ENCODE results near the gene ATP6AP1.

Gene ATP6AP1

DNA sequence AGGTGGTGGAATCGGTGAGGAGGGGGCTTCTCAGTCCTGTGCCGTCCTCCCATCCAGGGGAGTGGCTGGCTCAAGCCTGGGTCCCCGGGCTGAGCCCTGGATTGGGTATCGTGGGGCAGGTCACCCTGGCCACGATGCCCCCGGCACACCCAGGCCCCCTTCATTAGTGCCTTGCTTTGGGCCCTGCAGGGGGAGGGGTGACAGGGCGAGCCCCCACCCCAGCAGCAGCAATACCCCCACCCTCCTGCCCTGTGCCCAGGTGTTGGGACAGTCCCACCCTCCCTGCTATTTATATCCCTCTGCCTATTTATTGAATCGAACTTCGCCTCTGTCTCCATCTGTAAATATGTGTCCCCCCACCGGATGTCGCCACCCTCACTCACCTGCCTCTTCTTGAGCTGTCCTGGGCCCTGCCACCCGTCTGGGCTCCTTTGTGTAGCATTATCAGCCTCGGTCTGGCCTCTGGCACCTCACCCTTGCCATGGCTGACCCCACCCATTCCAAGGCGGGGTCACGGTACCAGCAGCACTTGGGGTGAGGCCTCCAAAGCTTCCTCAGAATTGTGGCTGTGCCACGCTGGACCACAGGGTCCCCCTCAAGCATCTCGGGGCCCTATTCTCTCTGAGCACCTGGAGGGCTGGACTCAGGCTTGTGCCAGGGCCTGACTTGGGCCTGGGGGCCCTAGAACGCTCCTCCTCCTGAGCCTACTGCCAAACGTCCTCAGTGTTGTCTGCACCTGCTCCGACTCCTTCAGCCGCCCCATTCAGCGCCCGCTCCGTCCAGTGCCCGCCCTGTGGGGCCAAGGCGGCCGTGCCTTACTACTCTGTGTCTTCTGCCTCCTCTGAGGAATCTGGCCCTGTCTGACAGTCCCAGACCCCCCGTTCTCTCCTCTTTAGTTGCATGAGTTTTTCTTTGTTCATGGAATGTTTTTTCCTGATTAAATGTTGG lies 44.5 kb downstream of the ATP6AP1 start:
- no peak for DNase-seq (ENCODE audit: low spot score)

DNA sequence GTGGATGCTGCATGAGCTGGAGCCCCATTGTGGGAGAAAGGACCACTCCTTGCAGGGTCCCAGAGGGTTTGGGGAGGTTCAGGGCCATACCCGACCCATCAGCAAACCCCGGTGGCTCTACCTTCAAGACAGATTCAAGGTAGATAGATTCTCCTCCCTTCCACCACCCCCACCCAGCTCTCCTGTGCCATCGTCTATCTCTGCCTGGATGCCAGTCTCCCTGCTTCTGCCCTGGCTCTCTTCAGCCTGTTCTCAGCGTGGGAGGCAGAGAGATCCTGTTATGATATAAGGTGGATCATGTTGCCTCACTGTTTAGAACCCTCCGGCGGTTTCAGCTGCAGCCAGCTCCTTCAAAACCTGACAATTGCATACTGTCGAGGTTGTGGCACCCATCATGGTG lies 45.2 kb downstream of the ATP6AP1 start:
- DNase-seq (ENCODE audit: low spot score) = no peak

DNA sequence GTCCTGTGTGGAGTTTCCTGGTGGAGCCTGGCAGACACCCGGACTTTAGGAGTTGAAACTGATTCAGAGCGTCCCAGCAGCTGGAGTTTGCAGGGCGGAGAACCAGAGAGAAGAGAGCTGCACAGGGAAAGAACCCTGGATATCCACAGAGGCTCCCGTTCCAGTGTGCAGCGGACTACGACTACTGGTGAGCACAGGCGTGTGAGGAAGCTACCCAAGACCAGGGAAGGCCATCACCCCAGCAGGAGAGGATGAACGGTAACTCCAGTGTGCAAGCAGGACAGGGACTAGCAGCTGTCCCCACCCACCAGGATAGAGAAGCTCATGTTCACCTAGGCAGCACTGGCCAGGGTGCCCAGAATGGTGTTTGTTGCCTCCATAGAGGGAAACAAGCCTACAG lies 48.3 kb downstream of the ATP6AP1 start:
- no peak for DNase-seq (ENCODE audit: low spot score)

DNA sequence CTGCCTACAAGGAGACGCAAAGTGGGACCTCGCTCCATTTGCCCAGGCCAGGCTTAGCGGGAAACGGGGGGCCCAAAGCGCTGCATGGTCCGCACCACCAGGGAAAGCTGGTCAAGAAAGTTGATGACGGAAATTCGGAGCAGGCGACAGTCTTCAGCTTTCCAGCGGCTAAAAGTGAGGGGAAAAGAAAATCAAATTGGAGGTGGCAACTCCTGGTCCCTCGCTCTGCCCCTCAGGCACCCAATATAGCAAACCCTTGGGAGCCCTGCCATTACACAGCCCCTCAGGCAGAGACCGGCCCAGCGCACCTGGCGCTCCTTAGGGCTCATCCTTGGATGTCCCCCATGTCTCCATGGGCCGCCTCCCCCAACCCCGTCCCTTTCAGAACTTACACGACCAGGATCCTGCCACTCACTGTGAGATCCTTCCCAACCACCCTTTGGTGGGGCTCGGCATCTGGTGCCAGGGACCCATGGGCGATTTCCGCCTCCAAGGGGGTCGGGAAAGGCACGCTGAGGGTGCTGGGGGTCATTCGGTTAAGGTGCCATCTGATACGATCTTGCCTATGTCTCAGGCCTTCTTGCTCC lies 49.5 kb downstream of the ATP6AP1 start:
- no peak for DNase-seq (ENCODE audit: low spot score)

DNA sequence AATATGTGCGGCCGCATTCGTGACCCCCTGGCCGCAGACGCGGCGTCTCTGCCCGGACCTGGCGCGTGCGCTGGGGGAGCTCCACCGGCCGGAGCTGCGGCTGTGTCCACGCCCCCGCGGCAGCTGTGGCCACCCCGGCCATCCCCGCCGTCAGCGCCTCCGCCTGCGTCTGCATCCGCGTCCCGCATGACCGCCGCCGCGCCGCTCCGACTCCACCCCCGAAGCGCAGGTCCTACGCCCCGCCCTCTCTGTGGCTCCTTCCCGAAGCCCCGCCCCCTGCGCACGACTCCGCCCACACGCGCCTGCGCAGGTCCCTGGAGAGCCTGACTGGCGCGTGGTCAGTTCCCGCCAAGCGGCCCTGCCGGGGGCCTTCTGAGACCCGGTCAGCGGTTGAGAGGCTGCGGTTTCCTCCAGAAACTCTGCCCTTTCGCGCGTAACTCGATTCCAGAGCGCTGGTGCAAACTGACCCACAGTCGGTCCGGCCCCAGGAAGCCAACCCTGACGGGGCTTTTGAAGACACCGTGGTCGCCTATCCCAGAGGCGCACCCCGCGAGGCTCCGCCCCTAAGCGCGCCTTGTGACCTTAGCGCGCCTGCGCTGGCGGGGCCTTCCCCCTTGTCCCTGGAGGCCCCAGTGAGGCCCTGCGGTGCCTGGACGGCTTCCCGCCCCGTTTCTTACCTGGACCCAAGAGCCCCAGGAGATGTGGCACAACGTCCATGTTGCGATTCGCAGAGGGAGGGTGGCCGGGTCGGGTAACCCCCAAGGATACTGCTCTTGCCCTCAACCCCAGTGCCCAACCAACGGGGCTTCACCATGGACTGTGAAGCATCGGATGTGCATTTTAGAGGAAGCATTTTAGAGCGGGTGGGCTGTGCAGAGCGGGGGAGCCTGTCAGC lies 50.5 kb downstream of the ATP6AP1 start, which contains the start of gene LAGE3:
LAGE3 (minus strand) TSS at position 554 of the 895 bp plus-strand sequence; CDS start at position 188, 366 bp downstream.
- DNase-seq (ENCODE audit: low spot score) = peak; percentile 89

DNA sequence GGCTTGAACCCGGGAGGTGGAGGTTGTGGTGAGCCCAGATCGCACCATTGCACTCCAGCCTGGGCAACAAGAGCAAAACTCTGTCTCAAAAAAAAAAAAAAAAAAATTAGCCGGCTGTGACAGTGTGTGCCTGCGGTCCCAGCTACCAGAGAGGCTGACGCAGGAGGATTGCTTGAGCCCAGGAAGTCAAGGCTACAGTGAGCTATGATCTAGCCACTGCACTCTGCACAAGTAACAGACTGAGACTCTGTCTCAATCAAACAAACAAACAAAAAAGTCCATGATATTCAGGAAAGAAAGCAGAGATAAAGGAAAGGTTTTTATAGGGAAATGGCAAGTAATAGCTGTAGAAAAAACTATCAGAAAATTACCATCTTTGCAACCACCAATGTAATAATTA lies 52.7 kb downstream of the ATP6AP1 start:
- DNase-seq (ENCODE audit: low spot score) = no peak

DNA sequence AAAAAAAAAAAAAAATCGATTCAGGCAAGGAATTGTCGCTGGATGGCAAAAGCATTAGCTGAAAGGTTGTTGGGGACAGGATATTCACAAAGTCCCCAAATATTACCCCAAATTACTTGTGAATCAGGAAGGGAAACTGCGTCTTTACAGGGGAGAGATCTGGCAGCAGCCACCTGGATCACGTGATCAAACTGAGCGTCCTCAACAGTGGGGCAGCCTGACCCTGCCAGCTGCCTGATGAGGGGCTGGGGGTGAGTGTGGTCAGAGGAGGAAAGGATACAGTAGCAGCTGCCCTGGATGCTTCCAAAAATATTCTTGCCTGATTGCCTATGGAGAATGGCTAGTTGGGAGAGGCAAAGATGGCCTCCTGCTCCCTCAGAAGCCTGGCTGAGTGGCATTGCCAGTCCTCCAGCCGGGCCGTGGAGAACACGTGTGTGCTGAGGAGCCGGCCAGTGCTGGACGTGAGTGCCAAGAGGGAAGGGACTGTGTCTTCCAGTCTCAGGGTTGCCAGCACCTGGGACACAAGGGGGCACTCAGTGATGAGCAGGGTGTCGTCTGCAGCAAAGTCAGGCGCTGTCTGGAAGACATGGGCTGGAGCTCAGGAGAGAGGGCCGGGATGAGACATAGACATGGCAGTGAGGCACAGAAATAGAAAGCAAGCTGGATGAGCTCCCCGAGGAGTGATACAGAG lies 53.6 kb downstream of the ATP6AP1 start:
- DNase-seq (ENCODE audit: low spot score) = no peak

DNA sequence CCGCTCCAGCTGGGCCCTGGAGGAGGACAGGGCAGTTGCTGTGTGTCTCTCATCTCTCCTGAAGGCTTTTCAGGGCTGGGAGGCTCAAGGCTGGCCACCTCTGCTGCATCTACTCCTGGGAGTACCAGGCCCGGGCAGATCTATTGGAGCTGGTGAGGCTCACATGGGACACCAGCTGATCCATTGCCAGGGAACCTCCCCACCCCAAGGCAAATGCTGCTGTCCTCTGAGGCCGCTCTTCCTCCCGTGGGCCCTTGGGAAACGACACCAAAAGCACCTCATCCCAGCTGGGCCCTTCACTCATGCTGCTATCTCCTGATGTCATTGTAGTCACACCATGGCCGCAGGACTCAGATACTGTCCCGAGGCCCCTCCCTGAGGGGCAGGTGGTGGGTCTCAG lies 54.3 kb downstream of the ATP6AP1 start:
- DNase-seq (ENCODE audit: low spot score) = no peak

DNA sequence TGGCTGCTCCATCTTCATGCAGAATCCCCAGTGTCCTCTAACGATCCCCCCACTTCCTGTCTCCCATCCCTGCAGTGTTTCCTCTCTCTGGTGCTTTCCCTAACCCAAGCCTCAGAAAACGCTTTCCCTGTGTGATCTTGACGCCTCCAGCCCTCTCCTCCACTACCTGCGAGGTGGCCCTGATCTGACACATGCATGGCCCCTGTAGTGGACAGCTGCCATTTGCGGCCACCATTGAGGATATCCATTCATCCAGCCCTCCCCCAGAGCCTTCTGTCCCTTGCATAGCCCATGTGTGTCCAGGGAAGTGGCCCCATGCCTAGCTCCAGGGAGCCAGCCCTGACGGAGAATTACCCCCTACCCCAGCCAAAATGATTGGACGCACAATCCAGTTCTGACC lies 54.8 kb downstream of the ATP6AP1 start:
- DNase-seq (ENCODE audit: low spot score) = no peak

DNA sequence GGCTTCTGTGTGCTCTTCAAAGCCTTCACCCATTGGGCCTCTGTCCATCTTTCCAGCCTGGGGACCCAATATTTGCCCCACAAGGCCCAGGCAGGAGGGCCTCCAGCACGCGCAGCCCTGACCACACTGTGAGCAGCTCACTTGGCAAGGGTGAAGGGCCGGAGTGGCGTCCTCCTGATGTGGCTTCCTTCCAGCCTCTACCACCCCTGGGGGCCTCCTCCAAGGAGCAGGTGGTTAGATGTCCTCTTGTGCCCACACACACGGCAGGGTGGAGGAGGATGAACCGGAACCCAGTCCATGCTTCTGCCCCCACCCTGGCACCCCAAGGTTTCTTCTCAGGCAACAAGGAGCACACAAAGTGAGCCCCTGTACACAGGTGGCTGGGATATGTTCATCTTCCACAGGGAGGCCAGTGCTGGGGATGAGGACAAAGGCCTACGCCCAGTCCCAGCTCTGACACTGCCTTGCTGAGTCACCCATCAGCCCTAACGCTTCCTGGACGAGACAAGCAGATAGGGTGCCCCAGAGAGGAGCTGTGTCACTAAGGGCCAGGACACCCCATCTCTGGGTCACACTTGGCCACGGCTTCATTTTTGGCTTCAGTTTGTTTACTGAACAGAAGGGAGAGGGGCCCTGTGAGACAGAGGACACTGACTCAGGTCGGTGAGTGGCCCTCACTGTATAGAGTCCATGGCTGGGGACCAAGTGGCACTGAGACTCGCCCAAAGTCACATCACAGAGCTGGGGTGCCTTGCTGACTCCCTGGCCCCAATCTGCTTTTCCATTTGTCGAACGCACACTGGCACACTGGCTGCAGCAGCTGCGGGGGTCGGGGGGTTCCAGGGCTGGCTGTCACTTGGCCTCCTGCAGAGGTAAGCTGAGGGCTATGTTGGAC lies 56.0 kb downstream of the ATP6AP1 start:
- DNase-seq (ENCODE audit: low spot score) = no peak

DNA sequence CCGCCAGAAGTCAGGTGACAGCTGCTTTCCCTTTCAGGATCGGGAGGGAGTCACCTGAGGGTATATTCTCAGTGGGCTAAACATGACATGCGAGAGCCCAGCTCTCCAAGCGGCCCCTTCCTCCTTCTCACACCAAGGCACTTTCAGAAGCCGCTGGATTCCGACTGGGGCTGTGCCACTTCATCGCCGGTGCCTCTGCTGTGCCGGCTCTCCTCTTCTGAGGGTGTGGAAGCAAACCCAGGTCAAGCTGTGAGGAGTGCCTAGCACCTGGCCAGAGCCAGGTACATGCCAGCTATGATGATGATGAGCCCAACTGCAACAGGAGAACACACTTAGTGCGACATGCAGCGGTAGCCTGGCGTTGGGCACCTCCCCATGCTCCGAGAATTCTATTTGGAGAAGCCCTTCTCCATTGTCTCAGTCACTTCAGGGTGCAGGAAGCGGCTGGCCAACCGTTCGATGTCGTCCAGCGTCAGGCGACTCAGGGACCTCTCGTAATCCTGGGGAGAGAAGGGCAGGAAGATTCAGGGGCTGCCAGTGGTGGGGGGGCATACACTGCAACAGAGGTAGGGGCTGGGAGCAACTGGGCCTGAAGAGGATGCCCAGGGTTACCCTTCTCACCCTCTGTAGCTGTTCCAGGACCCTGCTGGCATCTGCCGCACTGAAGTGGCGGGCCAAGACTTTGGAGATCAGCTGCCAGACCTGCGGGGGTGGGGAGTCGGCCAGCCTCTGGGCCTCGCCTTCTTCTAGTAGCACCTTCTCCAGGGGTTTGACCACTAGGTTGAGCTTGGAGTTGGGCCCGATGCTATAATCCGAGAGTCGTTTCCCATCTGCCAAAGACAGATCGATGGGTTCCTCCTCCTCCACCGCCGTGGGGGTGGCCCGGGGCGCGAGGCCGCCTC lies 56.9 kb downstream of the ATP6AP1 start:
- no peak for DNase-seq (ENCODE audit: low spot score)

DNA sequence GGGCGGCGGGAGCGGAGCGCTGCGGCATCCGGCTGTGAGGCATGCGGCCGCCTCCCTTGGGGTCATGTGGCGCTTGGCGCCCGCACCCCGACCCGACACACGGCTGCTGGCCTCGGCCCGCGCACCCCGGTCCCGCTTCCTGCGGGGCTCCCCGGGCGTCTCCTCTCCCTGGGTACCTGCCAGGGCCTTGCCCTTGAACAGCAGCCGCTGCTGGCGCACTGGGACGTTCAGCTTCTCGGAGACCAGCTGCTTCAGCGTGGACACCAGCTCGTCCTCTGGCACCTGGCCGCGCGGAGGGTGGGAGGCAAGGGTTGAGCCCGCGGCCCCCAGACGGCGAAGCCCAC lies 57.5 kb downstream of the ATP6AP1 start:
- DNase-seq (ENCODE audit: low spot score) = no peak

Data from iPS-NIHi11 (cell line).